CD4-positive, alpha-beta T cell treated with Interleukin-17A for 4 hours (primary cell): Measurements from ENCODE around the gene NELFA.

Experiments
- DNase-seq: peaks from one replicate; pipeline ENCODE4 v3.0.0-alpha.2; 2020; ENCODE audit warnings: mixed read lengths

NELFA gene

GRCh38 chr4:1961563-1961962 lies 47.2 kb downstream of the NELFA start:
- DNase-seq = no peak

- no peak for DNase-seq
Measured at GRCh38 chr4:1961038-1961437, 47.7 kb downstream of the NELFA start.

DNA sequence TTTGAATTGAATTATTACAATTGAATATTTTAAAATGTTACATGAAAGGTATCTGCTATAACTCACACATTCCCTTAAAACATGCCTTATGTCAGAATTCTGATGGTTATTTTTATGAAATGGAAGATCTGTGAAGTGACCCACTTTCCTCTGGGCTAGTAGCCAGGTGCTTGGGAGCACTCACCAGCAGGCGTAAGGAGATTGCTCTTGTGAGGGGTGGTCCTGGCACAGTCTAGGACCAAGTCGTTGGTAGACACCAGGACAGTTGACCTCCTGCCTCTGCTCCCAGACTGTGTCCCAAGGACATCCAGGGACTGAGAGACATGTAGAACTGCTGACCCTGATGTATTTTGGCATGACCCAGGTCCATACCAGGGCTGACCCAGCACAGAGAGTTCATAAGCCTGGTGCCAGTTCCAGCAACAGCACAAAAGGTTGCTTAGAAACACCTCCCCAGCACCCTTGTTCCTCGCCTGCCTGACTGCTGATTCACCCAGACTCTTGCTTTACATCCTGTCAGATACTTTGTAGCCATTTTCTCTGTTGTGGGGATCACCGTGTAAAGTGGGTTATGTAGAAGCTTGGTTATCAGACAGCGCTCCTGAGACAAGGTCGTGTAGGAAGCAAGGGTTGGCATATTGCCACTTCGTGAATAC lies 48.5 kb downstream of the NELFA start:
- DNase-seq = no peak

DNA sequence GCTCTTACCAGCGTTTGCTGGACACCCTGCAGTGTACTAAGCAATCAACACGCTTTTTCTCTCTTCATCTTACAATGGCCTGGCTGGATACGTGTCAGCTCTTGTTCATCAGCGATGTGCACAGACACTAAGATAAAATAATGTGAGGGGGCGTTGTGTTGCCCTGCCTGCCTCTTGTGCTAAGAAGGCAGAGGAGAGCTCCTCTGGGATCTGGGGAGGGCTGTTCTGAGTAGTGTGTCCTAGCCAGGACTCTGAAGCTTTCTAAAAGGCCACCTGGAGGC lies 49.7 kb downstream of the NELFA start:
- DNase-seq = no peak

DNA sequence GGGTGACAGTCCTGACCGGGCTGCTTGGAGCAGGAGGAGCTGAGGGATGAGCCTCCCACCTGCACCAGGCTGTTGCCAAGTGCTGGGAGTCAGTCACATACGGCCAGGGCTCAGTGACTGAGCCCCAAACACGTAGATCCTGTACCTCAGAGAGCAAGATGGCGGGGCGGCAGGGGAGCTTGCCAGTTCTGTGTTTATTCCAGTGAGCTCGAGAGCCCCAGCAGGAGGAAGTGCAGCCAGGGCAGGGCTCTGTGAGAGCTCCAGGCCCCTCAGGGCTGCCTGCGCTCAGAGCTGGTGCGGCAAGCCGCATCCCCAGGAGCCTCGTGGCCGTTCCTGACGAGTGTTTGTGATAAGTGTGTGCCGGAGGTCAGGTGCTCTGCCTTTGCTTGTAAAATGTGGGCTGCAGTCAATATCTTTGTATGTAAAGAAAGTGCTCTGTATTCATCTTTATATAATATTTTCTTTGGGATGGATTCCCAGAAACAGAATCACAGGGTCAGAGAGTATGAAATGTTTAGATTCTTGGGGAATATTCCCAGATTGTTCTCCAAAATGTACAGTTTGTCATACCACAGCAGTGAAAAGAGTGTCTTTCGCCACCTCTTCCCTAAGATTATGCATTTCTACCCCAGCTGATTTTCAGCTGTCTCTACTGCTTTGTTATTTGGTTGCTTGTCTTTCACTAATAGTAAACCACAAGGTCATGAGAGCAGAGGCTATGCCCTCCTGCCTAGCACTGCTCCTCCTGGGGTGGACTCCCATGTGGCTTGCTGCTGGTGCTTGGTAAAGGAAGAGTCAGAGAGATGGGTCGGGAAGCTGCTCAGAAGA lies 50.3 kb downstream of the NELFA start:
- no peak for DNase-seq

DNA sequence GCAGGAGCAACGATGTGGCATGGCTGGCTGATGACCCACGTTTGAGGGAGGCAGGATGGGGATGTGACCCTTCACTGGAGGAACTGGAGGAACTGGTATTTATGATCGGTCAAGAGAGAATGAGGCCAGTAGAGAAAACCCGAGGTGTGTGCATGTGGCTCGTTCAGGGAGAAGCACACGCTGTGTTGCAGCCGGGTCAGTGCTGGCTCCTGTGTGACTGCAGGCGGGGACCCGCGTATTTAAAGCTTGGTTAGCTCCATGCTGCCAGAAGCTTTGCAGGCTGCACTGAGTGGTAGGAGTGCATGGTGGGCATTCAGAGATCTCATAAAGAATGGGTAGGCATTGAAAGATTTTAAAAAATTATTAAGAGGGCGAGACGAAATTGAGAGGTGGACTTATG lies 52.1 kb downstream of the NELFA start:
- DNase-seq = no peak

DNA sequence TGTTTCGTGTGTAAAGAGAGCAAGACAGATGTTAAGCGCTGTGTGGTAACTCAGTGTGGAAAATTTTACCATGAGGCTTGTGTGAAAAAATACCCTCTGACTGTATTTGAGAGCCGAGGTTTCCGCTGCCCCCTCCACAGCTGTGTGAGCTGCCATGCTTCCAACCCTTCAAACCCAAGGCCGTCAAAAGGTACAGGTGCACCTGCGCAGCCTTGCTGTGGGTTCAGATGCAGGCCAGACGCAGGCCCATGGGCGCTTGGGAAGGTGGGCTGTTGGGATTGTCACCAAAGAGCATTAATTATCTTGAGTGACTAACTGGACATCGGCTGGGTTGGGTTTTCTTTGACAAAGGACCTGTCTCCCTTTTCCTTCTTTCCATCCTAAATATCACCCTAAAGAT lies 55.4 kb downstream of the NELFA start:
- DNase-seq = no peak

DNA sequence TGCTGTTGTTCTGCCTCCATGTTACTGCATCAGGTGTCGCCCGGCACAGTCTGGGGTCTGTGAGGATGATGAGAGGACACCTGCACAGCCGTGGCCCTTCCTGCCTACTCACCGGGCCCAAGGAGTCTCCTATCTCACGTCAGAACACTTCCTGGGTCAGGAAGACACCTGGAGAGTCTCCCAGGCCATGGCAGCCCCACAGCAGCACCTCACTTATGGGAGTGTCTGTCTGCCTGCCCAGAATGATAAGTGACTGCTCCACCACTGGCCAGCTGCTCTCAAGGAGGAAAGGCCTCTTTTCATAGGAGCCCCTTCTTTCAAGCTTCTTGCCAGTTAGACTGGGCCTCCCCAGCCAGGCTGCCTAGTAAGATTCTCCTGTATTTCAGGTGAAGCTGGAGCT lies 56.1 kb downstream of the NELFA start:
- no peak for DNase-seq

DNA sequence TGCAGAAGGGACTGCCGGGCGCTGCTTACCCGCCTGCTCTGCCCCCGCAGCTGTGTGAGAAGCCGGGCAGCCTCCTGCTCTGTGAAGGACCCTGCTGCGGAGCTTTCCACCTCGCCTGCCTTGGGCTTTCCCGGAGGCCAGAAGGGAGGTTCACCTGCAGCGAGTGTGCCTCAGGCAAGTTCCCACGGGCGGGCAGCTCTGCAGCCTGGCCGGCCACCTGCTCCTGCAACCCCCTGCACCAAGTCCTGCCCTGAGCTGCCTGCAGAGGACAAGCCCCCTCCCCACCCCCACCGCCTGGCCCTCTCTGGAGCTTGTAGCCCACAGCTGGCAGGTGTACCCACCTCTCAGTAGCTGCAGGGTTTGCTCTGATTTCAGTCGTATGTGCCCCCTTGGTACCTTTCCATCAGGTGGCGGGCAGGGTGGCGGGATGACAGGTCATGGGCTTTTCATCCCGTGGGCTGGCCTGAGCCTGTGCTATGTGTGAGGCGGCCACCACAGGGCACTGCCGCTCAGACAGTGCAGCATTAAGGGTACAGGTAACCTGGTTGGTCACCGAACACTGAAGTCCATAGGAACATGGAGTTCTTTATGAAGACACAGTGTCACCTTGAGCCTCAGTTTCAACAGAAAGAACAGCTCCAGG lies 56.6 kb downstream of the NELFA start:
- no peak for DNase-seq

DNA sequence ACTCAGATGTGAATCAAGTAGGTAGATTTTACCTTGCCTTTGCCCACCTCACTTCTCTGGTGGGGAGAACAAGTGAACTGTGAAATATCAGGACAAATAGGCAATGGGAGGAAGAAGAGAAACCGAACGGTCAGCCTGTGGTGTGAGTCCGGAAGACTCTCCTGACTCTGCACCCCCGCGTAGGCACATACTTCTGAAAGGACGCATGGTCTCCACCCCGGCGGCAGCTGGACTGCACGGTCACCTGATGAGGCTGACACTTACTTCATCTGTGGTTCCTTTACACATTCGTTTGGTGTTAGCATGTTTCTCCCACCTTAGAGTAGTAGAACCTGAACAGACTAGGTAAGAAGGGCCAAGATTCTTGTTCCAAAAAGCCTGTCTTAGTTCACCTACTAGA lies 58.4 kb downstream of the NELFA start:
- no peak for DNase-seq

GRCh38 chr4:1948892-1949436 lies 59.8 kb downstream of the NELFA start:
- no peak for DNase-seq

GRCh38 chr4:1948232-1948631 lies 60.5 kb downstream of the NELFA start:
- DNase-seq = no peak

- no peak for DNase-seq
Measured at GRCh38 chr4:1945912-1946311, 62.9 kb downstream of the NELFA start.

GRCh38 chr4:1945124-1945895 lies 63.5 kb downstream of the NELFA start:
- no peak for DNase-seq

DNA sequence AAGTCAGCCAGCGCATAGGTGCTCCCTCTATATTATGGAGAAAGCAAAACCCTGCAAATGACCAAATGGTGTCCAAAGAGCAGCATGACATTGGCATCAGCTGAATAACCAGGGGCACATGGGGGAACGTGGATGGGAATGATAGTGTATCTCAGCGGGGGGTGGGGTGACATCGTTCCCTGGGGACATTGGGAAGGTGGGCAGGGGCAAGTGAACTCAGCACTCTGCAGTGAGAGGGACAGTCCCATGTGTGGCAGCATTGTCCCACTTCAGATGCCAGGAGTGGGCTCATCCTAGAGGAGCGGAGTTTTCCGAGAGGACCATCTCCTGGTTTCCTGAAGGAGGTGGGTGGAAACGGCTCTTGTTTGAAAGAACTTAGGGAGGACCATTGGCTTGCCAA lies 64.8 kb downstream of the NELFA start:
- no peak for DNase-seq

DNA sequence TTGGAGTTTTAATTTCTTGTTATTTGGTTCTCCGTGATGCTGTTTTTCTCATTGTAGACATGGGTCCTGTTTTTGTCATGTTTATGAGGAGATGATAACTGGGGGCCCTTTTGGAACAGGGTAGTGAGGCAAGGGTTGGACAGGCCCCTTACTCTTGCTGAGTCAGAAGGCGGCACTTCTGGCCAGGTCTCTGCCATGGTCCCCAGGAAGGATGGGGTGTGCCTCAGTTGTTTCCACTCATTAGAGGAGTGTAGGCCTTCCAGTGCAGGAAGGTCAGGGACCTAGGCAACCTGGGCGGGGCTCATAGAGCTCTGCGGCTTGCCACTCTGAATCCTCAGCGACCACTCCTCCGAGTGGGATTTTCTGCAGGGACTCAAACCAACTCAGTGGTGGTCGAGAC lies 68.2 kb downstream of the NELFA start:
- DNase-seq = no peak

DNA sequence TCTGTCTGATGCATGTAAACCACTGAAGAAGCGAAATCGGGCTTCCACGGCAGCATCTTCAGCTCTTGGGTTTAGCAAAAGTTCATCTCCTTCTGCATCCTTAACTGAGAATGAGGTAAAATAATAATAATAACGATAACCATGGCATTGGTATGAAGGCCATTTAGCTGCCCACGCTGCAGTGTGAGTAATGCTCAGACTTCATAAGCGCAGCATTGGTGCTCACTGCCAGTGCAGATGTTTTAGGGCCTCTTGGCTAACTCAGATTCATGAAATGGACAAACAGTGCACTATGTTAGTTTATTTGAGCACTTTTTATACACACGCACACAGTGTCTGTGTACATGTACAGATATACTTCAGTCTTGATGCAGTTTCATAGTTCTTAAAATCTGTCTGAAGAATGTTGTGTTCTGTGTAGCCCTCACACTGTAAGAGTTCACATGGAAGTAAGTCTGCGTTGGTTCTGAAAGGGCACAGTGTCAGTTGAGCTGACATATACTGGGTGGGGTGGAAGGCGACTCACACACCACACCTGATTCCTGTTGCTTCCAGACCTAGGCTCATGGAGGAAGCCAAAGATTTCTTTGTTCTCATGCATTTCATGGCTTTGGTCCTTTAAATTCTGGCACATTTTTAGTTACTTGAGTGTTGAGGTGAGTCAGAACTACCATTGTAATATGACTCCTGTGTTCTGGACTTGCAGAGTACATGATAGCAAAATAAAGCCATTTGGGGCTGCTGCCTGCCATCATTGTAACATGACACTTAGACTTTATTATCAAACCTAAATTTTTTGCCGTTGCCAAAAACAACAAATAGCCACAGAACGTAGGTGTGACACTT lies 68.9 kb downstream of the NELFA start:
- DNase-seq = no peak

DNA sequence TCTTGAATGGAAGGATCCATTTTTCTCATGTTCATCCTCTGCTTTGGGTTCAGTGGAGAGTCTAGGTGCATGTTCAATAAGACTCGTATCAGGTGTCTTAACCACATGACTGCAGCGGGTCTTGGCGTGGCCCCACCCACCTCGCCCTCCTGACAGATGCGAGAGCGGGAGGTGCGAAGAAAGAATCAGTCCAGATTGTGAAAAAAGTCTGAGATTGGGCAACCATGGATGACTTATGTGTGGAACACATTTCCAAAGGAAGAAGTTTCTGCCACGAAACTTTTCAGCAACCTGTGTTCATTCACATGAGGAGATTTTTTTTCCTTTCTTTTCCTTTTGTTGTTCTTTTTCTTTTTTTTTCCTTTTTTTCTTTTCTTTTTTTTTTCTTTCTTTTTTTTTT lies 70.7 kb downstream of the NELFA start:
- no peak for DNase-seq

DNA sequence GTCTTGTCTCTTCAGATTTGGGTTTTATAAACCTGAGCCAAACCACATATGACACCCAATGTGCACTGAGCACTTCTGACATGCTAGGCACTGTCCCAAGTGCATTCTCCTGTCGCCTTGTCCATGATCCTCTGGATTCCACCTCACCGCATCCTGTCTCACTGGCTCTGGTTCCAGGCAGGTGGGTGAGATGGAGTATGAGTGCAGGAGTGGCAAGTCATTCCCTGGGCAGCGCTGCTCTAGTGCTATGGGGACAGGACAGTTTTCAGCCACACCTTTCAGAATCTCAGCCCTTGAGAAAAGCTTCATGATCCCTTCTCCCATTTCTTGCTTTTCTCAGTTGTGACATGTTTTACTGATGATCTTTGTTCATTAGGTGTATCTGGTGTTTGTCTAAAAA lies 71.2 kb downstream of the NELFA start:
- DNase-seq = no peak

GRCh38 chr4:1933700-1934099 lies 75.1 kb downstream of the NELFA start:
- DNase-seq = no peak

- DNase-seq = no peak
Measured at GRCh38 chr4:1932736-1933135, 76.0 kb downstream of the NELFA start.
